ENCODE results near the gene ATP2B2. TPM values are rescaled to one million over a fixed set of nuclear protein-coding genes. Genes with fewer than 3 reads are reported as not detected.
"Not testable (repeated sequence)": the region's sequence is repeated elsewhere in the genome, so short reads cannot be mapped to it uniquely, and the experiment has no call there.

ATP2B2 gene
- total RNA-seq, 4 donors from 2014 or later: 0.42 to 2.0 (median 1.1) TPM

DNA sequence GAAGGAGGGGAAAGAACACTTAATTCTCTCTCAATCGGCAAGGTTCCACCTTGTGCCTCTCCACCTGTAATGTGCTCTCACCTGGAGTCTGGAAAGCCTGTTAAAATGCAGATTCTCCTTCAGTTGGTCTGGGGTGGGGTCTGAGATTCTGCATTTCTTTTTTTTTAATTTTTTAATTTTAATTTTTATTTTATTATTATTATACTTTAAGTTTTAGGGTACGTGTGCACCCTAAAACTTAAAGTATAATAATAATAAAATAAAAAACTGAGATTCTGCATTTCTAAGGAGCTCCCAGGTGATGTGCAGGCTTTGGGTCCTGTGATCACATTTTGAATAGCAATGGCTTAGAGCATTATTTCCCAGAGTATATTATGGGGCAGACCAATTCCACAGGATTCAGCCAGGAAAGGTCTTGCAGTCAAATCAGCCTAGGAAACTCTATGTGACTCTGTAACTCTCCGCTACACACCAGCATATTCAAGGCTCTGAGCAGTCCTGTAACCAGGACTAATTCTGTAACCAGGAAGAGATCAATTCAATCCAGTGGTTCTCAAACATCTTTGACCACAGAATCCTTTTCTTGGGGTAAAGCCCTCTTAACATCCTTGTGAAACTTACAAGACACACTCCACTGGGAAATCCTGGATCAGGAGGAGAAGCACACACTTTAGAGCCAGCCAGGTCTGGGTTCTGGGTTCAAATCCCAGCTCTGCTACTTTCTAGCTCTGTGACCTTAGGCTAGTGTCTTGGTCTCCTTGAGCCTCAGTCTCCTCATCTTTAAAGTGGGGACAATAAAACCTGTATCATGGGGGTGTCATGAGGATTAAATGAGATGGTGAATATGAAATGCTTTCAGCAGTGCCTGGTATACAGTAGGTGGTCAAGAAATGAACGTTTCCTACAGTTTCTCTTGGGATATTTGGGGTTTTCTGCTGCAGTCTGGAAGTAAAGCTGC is 122.2 kb downstream of the ATP2B2 start:
- no peak for DNase-seq (ENCODE audit: low spot score in 2 of 2)
- no peak overlapping the region for H3K27ac ChIP-seq

DNA sequence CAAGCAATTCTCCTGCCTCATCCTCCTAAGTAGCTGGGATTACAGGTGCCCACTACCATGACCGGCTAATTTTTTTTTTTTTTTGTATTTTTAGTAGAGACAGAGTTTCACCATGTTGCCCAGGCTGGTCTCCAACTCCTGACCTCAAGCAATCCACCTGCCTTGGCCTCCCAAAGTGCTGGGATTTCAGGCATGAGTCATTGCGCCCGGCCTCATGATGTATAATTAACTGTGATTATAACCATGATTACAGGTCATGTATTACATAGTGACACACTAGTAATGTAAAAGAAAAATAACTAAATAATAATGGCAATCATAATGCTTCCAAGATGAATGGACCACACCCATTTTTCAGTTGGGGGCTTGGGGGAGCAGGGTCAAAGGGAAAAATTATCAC is 122.9 kb downstream of the ATP2B2 start:
- Histone ChIP-seq H3K36me3 (peaks cover 0 to 17% (median 0%) of the 10 kb centered on the region in 3 donors), H3K9me3 (peaks cover 0 to 11% (median under 1%) of the 10 kb centered on the region in 4 donors)
- not testable (repeated sequence) for H3K27ac ChIP-seq; H3K27me3 ChIP-seq; H3K4me3 ChIP-seq; DNase-seq (ENCODE audit: low spot score in 2 of 2); H3K4me1 ChIP-seq
- 90 to 93% methylated on average over 3 of the region's 3 CpGs for WGBS, 2 donors

More for the DNA sequence above, 122.2 kb downstream of the ATP2B2 start:
- no peaks in the 10 kb centered on the region for H3K4me1 ChIP-seq
- H3K36me3 ChIP-seq: peaks cover 0 to 25% (median 0%) of the 10 kb centered on the region in 3 donors
- TF ChIP-seq EP300 (IDR thresholded peaks at IDR 0.05) (no peak), POLR2A (IDR thresholded peaks at IDR 0.05) (no peak), CTCF (IDR thresholded peaks at IDR 0.05) (no peak)
- H3K9me3 ChIP-seq: peaks cover 0 to 18% (median 4%) of the 10 kb centered on the region in 4 donors
- no peaks in the 10 kb centered on the region for H3K27me3 ChIP-seq
- WGBS, 2 donors: 69 to 71% methylated on average over 4 of the region's 4 CpGs
- H3K4me3 ChIP-seq: no peak overlapping the region

DNA sequence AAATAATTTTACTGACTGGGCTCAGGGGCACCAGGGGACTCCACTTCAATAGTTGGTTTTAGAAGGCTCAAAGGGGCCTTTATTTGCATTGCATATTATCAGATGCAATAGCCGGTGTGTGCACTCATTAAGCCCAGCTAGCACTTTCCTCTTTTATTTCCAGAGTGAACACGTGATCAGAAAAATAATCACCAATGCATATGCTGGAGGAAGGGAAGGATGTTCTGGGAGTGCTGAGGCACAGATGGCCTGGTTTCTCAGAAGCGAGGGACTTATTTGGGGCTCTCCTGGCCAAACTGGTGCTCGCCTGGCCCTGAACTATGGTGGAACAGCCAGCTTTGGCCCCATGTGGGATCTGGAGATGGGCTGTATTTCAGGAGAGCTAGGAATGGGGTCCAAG is 124.0 kb downstream of the ATP2B2 start:
- H3K9me3 ChIP-seq: peaks cover 0 to under 1% (median 0%) of the 10 kb centered on the region in 4 donors
- TF ChIP-seq EP300 (IDR thresholded peaks at IDR 0.05): no peak
- no peak for TF ChIP-seq CTCF (IDR thresholded peaks at IDR 0.05)
- no peak for TF ChIP-seq POLR2A (IDR thresholded peaks at IDR 0.05)
- 50 to 52% methylated on average over 4 of the region's 4 CpGs for WGBS, 2 donors

GRCh38 chr3:10380906-10381305 is 124.5 kb downstream of the ATP2B2 start:
- H3K4me1 ChIP-seq: no peaks in the 10 kb centered on the region
- no peak for DNase-seq (ENCODE audit: low spot score in 2 of 2)
- no peak for TF ChIP-seq CTCF (IDR thresholded peaks at IDR 0.05)
- no peak for TF ChIP-seq POLR2A (IDR thresholded peaks at IDR 0.05)
- no peak for TF ChIP-seq EP300 (IDR thresholded peaks at IDR 0.05)
- no peak overlapping the region for H3K4me3 ChIP-seq
- WGBS, 2 donors: 22 to 30% methylated on average over 3 of the region's 3 CpGs
- peaks cover 0 to 2% (median 0%) of the 10 kb centered on the region in 3 donors for H3K36me3 ChIP-seq
- no peaks in the 10 kb centered on the region for H3K9me3 ChIP-seq
- H3K27me3 ChIP-seq: no peaks in the 10 kb centered on the region
- no peak overlapping the region for H3K27ac ChIP-seq

More for the DNA sequence above, 124.0 kb downstream of the ATP2B2 start:
- Histone ChIP-seq H3K27me3 (no peaks in the 10 kb centered on the region), H3K4me1 (no peaks in the 10 kb centered on the region), H3K4me3 (no peak overlapping the region), H3K36me3 (peaks cover 0 to 6% (median 0%) of the 10 kb centered on the region in 3 donors), H3K27ac (no peak overlapping the region)
- no peak for DNase-seq (ENCODE audit: low spot score in 2 of 2)

DNA sequence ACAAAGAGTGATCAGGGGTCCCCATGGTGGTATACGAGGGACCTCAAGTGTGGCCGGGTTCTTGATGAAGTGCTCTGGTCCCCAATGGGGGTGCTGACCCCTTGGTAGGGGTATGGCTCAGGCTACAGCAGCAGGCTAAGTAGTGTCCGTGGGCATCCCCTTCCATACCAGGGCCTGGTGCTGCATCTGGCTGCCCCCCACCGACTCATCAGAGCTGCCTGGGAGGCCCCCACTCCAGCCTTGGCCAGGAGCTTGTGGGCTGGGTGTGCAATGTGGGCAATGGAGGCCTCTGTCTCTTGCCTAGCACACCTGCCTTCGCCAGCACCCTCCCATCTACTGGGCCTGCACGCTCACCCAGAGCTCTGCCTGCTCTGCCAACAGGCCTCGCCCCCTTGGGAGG is 125.4 kb downstream of the ATP2B2 start:
- Histone ChIP-seq H3K36me3 (no peaks in the 10 kb centered on the region), H3K27ac (no peak overlapping the region), H3K27me3 (no peaks in the 10 kb centered on the region), H3K4me1 (no peaks in the 10 kb centered on the region), H3K9me3 (no peaks in the 10 kb centered on the region), H3K4me3 (no peak overlapping the region)
- WGBS, 2 donors: 82 to 86% methylated on average over 7 of the region's 7 CpGs
- TF ChIP-seq POLR2A (IDR thresholded peaks at IDR 0.05) (no peak), EP300 (IDR thresholded peaks at IDR 0.05) (no peak), CTCF (IDR thresholded peaks at IDR 0.05) (no peak)
- DNase-seq (ENCODE audit: low spot score in 2 of 2): no peak

All from tibial nerve (tissue), 4 donors.